Gastrocnemius medialis (tissue), 4 donors: ENCODE measurements around the gene MACROD1.

Source experiments
- POLR2A ChIP-seq, 2 donors: fragments of 450-650 bp; IDR thresholded peaks; one replicate each; pipeline ENCODE4 v1.6.1; 2017; ENCODE audit warnings: antibody characterized with exemption in 2 of 2, mild to moderate bottlenecking in 2 of 2, moderate library complexity in 2 of 2
- TF ChIP-seq, protein P1 (sequence below), 5 experiments: fragments of 450-650 bp in 3 of 5; fragments of 200-600 bp in 2 of 5; sonication (generic) in 2 of 5; IDR thresholded peaks in 4 of 5; conservative IDR thresholded peaks in 1 of 5; 1 replicate in 4 of 5; 2 replicates in 1 of 5; pipeline ENCODE4 v1.5.1; 2016 to 2019; ENCODE audit warnings: antibody characterized with exemption in 5 of 5, mild to moderate bottlenecking in 3 of 5, moderate library complexity in 3 of 5

DNA sequence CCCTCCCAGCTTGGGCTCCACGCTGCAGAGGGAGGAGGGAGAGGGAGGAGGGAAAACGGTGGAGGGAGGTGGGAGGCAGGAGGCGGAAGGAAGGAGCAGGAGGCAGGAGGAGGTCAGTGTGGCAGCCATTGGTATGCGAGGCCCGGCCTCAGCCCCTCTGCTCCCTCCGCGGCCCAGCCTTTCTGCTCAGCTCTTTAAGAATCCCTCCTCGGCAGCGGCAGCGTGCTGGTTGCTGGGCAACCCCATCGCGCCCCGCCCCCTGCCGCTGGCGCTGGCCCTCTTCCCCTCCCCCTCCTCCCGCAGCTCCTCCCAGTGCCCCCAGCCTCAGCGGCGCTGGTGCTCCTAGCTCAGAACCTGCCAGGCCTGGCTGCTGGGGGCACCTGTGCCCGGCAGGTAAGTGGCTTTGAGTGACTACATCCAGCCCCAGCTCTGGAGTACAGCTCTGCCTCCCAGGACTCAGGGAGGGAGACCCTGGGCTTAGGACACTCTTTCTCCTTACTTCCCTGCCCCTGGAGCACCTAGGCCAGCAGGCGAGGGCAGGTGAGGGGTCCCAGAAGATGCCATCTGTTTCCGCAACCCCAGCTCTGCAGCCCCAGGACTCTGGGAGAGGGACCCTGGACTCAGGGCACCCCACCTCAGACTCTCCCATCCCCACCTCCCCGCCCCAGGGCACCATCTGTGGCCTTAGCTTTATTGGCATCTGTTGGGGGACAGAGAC is 137.4 kb downstream of the MACROD1 start:
- TF ChIP-seq, protein P1, sequence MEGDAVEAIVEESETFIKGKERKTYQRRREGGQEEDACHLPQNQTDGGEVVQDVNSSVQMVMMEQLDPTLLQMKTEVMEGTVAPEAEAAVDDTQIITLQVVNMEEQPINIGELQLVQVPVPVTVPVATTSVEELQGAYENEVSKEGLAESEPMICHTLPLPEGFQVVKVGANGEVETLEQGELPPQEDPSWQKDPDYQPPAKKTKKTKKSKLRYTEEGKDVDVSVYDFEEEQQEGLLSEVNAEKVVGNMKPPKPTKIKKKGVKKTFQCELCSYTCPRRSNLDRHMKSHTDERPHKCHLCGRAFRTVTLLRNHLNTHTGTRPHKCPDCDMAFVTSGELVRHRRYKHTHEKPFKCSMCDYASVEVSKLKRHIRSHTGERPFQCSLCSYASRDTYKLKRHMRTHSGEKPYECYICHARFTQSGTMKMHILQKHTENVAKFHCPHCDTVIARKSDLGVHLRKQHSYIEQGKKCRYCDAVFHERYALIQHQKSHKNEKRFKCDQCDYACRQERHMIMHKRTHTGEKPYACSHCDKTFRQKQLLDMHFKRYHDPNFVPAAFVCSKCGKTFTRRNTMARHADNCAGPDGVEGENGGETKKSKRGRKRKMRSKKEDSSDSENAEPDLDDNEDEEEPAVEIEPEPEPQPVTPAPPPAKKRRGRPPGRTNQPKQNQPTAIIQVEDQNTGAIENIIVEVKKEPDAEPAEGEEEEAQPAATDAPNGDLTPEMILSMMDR (IDR thresholded peaks at IDR 0.05 in 4 of 5, conservative IDR thresholded peaks at IDR 0.05 in 1 of 5) = no peak
- no peak for TF ChIP-seq POLR2A (IDR thresholded peaks at IDR 0.05)
